ENCODE measurements around the gene CIC.

DNA sequence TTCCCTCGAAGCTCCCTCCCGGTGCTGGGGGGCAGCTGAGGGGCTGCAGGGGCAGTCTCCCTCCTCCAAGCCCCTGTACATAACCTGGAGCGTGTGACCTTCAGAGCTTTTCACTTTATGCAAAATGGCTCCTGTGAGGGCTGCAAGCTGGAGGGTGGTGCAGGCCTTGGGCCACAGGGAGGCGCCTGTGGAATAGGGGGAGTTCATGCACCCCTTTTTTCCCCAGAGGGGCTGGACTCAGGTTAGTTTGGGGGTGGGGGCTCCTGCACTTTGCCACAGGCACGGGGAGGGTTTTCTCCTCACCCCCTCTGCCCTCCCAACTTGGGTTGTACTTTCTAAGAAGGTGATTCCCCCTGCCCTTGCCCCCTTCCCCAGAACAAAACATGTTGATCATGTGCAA, 26.3 kb downstream of the CIC start:
- TF ChIP-seq, protein P1, sequence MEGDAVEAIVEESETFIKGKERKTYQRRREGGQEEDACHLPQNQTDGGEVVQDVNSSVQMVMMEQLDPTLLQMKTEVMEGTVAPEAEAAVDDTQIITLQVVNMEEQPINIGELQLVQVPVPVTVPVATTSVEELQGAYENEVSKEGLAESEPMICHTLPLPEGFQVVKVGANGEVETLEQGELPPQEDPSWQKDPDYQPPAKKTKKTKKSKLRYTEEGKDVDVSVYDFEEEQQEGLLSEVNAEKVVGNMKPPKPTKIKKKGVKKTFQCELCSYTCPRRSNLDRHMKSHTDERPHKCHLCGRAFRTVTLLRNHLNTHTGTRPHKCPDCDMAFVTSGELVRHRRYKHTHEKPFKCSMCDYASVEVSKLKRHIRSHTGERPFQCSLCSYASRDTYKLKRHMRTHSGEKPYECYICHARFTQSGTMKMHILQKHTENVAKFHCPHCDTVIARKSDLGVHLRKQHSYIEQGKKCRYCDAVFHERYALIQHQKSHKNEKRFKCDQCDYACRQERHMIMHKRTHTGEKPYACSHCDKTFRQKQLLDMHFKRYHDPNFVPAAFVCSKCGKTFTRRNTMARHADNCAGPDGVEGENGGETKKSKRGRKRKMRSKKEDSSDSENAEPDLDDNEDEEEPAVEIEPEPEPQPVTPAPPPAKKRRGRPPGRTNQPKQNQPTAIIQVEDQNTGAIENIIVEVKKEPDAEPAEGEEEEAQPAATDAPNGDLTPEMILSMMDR (IDR thresholded peaks at IDR 0.05) = no peak
- TF ChIP-seq POLR2A (IDR thresholded peaks at IDR 0.05) = no peak
- no peak for TF ChIP-seq POLR2AphosphoS5 (IDR thresholded peaks at IDR 0.05)

Measured in suprapubic skin (tissue), 4 donors.